ENCODE measurements around the gene DPP7.

The DPP7 gene

GRCh38 chr9:137086531-137087408 lies 27.8 kb downstream of the DPP7 start, which contains the start of gene MAN1B1:
Gene MAN1B1 (plus strand): TSS chr9:137086985. CDS start chr9:137087000, 15 bp downstream.
- peak; percentile 99 for DNase-seq

GRCh38 chr9:137085920-137086530 lies 28.5 kb downstream of the DPP7 start:
- DNase-seq = no peak

DNA sequence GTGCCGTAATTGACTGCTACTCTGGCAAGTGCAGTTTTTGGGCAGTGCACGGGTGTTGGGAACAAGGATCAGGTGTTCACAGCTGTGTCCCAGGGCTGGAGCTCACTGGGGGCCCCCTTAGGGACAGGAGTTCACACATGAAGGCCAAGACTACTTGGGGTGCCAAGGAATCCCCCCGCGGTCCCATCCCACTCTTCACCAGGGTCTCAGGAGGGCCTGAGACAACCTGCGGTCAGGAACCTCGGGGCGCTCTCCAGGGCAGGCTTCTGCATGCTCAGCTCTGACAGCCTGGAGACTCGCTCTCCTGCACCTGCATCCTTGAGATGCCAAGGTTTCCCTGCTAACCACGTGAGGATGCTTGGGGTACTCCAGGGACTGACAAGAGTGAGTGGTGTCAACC lies 30.0 kb downstream of the DPP7 start:
- DNase-seq = no peak

GRCh38 chr9:137083394-137084004 lies 31.0 kb downstream of the DPP7 start:
- no peak for DNase-seq

DNA sequence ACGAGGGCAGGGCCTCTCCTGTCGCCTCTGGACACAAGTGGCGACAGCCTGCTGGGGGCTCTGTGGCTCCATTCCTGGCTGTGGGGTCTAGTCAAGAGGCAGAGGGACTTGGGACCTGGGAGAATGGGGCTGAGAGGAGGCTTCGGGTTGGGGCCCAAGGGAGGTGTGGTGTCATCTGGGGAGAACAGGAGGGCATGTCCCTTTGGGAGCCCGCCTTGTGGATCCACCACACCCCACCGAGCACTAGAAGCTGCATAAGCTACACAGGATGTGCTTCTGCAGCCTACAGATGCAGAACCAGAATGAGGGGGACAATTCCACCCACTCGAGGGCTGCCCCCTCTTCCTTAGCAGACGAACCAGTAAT lies 31.6 kb downstream of the DPP7 start:
- DNase-seq = no peak

DNA sequence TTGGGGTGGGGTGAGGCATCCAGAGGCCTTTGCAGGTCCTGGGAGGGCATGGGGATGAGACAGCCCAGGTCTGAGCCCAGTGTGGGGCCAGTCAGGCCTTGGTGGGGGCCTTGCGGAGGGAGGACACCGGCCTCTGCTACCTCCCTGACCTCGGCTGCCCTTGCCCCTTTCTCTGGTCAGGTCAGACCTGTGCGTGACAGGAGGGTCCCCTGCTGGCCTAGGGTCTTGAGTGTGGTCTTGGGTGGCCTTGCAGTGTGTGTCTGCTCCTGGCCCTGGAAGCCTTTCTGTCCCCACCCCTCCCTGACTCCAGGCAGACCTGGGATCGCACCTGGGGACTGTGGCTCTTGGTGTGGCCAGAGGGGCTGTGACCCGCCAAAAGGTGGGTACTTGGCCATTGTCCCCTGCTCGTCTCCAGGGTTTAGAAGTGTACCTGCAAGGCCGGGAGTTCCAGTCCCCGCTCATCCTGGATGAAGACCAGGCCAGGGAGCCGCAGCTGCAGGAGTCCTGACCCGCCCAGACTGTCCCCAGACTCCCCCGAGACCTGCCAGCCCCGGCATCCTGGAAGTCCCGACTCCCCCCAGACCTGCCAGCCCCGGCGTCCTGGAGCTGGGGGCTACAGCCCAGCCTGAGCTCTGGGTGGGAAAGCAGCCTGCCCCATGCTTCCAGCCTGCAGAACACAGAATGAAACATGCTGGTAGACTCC lies 32.2 kb downstream of the DPP7 start:
- DNase-seq = no peak

DNA sequence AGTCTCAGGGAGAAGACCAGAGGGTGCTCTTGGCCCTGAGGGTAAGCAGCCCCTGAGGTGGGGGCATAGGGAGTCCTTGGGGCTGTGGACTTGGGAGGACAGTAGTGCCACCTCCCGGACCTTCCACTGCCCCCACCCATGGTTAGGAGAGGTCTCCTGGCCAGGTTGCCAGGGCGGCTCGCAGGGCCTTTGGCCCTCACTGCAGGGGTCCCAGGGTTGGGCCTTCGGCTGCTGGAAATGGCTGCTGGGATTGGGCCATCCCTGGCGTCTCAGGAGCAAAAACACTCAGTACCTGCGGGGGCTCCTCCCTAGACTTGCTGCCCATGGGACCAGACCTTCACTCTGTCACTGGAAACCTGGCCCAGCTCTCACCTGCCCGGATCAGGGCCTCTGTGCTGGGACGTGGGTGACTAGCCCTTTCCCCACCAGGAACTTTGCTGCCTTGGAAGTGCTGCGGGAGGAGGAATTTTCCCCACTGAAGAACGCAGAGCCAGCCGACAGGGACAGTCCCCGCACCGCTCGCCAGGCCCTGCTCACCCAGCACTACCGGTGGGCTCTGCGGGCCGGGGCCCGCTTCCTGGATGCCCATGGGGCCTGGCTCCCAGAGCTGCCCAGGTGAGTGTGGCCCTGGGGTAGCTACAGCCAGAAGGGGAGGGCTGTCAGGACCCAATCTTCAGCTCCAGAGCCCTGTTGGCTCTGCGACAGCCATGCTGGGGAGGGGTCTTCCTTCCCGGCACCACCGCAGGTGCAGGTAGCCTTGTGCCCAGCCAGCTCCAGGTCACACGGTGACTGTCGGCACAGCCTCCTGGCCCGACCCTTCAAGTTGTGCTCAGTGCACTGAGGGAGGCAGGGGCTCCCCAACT lies 34.0 kb downstream of the DPP7 start:
- DNase-seq = no peak

DNA sequence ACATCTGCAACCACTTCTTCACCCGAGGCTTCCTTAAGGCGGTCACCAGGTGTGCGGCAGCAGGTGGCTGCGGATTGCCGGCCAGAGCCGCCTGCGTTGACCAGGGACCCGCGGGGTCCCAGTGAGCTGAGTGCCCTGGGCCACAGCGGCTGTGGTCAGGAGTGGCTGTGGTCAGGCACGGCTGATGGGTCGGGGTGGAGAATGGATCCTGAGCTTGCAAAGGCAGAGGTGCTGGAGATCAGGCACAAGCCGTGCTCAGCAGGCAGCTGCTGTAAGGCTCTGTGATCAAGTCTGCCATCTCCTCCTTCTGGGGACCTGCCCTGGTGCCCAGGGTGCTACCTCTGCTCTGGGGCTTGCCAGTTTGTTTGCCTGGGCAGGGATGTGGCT lies 35.1 kb downstream of the DPP7 start:
- no peak for DNase-seq

DNA sequence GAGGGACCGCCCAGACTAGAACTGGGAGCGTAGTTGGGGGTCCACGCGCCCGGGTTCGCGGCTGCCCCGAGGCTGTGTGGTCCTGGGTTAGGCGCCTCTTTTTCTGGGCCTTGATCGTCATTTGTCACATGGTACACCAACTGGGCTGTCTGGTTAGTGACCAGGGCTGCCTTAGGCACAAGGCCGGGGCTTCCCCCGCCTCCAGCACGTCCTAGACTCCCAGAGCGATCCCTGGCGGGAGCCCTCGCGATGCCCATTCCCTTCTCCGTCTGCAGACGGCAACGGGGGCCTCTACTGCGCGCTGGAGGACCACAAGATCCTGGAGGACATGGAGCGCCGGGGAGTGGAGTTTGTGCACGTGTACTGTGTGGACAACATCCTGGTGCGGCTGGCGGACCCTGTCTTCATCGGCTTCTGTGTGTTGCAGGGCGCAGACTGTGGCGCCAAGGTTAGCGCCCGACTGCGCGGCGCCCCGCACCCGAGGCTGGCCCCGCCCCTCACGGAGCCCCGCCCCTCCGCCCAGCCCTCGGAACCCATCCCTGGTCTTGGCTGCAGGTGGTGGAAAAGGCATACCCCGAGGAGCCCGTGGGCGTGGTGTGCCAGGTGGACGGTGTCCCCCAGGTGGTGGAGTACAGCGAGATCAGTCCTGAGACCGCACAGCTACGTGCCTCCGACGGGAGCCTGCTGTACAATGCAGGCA lies 35.7 kb downstream of the DPP7 start:
- no peak for DNase-seq

GRCh38 chr9:137077758-137078693 lies 36.5 kb downstream of the DPP7 start:
- DNase-seq = peak; percentile 22

GRCh38 chr9:137077010-137077747 lies 37.4 kb downstream of the DPP7 start, which contains the start of gene UAP1L1:
Gene UAP1L1 (plus strand): TSS chr9:137077517. CDS start chr9:137077533, 16 bp downstream.
- DNase-seq = peak; percentile 53

- DNase-seq = no peak
These were observed 37.9 kb downstream of the DPP7 start for GRCh38 chr9:137076636-137077009.

DNA sequence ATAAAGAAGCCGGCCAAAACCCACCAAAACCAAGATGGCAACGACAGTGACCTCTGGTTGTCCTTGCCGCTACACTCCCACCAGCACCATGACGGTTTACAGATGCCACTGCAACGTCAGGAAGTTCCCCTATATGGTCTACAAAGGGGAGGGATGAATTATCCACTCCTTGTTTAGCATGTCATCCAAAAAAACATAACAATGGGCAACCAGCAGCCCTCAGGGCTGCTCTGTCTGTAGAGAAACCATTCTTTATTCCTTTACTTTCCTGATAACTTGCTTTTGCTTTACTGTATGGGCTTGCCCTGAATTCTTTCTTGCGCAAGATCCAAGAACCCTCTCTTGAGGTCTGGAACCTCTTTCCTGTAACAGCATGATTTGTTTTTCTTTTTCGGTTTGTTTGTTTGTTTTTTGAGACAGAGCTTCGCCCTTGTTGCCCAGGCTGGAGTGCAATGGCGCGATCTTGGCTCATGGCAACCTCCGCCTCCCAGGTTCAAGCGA lies 39.2 kb downstream of the DPP7 start:
- DNase-seq = no peak

DNA sequence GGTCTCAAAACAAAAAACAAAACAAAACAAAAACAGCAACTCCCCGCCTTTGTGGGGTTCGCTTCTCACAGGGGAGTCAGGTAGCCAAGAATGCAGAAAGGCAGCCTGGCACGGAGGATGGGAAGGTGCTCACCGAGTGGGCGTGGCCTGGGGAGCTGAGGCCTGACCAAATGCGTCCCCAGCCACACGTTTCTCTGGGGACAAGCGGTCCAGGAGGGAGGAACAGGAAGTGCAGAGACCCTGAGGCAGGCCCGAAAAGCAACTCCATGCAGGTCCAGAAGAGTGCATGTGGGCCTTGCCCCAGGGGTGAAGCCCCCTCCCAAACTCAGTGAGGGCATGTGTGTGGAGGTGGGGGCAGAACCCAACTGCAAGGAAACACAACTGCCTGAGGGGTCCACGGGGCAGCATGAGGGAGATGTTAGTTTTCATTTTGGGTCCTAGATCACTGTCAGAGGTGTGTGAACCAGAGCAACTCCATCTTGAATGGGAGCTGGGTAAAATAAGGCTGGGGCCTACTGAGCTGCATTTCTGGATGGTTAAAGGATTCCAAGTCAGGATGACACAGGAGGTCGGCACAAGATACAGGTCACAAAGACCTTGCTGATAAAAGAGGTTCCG lies 39.8 kb downstream of the DPP7 start:
- DNase-seq = no peak

GRCh38 chr9:137073992-137074399 lies 40.5 kb downstream of the DPP7 start:
- DNase-seq = no peak

DNA sequence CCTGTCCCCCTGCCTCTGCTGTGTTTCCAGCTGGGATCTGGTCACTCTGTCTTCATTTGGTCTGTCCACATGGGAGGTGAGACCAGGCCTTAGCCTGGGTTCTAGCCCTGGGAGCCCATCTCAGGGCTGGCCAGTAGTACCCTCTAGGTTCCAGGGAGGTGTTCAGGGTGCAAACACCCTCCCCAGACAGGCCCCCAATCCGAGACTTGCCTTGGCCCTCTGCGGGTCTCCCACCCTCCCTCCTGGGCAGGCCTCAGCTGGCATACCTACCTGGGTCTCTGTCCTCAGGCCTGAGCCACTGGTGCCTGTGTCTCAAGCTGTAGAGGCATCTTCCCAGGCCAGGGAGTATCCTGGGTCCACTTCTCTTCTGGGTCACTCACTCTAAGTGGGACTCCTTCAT lies 43.3 kb downstream of the DPP7 start:
- DNase-seq = no peak

- DNase-seq = no peak
These were observed 43.6 kb downstream of the DPP7 start for GRCh38 chr9:137070906-137071275.

DNA sequence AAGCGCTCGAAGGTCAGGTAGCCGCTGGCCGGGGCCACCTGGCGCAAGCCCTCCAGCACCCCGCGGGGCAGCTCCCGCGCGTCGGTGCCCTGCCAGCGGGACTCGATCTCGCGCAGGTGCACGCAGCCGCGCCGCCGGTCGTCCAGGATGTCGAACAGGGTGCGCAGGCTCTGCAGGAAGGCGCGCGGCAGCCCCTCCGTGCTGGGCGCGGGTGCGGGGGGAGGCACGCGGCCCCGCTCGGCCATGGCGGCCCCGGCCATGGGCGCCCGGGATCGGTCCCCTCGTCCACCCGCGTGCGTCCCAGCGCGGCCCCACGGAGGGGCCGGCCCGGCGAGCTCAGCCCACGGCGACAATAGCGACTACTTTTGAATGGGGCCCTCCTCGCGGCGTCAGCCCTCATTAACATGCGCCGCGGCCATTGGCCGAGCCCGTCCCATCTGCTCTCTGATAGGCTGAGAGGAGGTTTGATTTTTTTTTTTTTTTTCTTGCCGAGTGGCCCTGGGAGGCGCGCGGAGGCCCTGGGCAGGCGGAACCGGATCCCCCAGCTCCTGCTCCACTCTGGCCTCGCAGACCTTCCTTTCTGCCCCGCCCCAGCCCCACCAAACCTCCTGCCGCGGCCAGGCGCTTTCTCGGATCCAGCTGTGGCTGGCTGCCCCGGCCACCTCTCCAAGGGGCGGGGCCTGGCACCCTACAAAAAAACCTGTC lies 44.2 kb downstream of the DPP7 start, which contains the start of gene SAPCD2:
TSS of gene SAPCD2 (minus strand) at position 357 of the 705 bp plus-strand sequence. CDS start at position 260, 97 bp downstream.
- DNase-seq = peak; percentile 81

All from CD4-positive, alpha-beta T cell treated with Interleukin-4 for 4 hours (primary cell).